GM19238 (cell line): ENCODE results near the gene SMIM35.

Source experiments
- DNase-seq: peaks from one replicate; pipeline ENCODE4 v3.0.0; 2011; ENCODE audit warnings: low spot score; ENCODE audit not compliant: insufficient read length

Gene SMIM35

DNA sequence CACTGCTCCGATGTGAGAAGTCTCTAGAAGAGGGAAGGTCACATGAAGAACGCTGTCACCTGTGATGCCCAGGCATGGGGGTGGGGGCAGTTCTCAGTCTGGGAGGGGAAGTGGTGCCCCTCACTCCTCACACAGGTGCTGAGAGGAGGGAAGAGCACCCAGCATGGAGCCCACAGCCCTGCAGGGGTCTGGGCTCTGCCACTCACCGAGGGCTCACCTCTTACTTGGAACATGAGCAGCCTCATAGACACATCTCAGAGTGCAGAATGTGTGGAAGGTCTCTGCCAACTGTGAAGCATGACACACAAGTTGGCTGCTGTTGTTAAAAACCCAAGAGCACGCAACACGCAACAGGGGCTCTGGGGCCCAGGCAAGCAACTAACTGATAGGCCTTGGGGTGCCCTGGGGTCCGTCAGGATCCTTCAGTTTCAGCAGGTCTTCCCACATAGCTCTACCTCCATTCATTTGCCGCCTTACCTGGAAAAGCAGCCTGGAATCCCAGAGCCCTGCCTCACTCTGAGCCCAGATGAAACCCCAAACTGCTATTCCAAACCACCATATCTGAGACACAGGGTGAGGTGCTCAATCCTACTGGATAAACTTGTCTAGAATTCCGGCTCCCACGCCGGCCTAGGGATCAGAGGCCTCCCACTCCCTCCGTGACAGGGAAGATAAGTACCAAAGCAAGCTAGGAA is 27.4 kb downstream of the SMIM35 start:
- DNase-seq: no peak

DNA sequence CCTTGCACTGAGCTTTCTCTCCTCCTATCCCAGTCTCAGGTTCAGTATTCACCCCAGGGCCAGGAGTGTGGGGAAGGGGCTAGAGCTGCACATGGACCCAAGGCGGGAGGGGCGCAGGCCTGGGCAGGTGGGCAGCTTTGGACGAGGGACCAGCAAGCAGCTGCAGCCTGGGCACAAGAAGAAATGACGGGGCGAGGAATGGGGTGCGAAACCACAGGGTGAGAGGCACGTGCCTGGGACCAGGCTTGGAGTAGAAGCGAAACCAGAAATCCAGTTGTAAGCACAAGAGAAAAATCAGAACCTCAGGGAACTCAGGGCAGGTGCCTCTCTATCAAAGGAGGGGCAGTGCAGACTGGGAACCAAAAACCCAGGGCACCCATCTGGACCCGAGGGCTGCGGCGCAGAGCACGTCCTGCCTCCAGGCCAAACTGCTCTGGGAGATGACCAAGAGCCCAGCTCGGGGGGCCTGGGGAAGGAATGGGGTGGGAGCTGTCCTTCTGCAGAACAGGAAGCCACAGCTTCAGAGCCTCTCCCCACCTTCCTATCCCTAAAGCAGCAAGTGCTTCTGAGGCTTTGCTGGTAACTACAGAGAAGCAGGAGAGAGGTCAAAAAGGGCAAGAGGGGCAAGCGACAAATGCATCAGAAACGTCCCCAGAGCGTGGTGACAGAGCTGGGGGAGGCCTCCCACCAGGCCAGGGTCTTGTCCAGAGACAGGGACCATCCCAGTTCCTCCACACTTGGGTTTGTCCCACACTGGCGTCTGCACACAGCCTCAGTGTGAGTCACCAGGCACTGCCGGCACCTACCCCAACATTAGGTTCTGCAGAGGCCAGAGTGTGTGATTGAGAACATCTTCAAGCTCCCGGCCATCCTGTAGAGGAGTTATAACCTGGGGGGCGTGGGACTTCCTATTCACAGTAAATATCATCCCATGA is 28.2 kb downstream of the SMIM35 start:
- no peak for DNase-seq

DNA sequence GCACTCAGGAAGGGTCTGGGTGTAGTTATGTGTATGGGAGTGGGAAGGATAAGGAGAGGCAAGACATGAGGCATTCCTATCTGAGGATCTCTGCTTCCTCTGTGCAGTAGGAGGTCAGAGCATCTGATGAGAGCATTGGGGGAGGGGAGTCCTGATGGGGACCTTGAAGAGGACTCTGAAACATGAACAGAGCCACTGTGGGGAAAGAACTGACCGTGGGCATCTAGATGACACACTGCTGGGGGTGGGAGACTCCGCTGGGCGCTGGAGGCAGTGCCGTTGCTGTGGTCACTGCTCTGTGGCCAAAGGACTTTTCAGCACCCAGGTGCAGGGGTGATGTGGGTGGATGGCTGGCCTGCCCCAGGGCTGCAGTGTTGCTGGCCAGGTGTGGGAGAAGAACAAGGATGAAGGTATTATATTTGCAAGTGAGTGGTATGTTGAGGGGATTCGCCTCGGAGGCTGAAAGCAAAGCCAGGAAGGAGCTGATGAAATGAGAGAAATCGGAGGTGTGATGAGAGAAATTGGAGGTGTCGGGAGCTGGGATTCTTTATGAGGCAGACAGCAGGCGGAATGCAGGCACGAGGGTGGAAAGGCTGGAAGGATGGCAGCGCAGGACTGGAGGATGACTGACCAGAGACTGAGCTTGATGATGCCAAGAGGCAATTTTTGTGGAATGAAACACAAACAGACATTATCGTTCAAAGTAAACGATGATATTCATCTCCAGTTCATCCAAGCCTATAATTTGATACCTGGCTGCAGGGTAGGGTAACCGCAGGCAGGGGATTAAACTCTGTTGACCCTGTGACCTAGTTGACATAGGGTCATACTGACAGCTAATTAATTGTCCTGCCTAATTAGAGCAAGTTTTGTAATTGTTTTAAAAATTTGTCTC is 29.3 kb downstream of the SMIM35 start:
- DNase-seq: no peak

DNA sequence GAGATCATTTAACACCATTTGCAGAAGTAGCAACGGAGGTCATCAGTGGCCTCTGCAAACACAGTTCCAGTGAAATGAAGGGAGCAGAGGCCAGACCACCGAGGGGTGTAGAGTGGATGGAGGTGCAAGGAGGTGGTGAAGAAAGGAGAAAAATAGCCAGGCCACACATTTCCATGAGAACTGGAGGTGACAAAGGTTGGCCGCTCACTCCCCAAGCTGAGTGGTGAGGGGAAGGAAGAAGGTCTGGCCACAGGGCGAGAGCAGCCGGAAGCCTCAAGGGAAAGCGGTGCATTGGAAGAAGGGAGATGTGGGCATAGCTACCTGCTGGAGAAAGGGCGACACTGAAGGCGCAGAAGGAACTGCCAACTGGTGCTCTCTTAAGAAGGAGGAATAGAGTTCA is 30.0 kb downstream of the SMIM35 start:
- DNase-seq: no peak

DNA sequence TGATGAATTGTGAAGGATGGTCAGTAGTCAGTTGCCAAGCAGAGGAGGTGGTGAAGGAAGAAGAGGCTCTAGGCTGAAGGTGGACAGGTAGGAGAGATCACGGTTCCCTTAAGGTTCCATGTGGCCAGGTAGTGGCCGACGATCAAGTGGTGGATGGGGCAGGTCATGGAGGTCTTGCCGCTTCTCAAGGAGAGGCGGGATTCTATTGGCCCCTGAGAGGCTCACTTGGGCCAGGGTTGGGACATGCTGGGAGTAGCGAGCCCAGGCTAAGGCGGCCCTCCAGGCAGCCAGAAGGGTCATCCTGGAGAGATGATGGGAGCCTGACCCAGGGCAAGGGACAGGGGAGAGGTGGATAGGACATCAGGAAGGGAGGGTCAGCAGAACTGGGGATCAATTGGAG is 30.8 kb downstream of the SMIM35 start:
- DNase-seq: no peak

DNA sequence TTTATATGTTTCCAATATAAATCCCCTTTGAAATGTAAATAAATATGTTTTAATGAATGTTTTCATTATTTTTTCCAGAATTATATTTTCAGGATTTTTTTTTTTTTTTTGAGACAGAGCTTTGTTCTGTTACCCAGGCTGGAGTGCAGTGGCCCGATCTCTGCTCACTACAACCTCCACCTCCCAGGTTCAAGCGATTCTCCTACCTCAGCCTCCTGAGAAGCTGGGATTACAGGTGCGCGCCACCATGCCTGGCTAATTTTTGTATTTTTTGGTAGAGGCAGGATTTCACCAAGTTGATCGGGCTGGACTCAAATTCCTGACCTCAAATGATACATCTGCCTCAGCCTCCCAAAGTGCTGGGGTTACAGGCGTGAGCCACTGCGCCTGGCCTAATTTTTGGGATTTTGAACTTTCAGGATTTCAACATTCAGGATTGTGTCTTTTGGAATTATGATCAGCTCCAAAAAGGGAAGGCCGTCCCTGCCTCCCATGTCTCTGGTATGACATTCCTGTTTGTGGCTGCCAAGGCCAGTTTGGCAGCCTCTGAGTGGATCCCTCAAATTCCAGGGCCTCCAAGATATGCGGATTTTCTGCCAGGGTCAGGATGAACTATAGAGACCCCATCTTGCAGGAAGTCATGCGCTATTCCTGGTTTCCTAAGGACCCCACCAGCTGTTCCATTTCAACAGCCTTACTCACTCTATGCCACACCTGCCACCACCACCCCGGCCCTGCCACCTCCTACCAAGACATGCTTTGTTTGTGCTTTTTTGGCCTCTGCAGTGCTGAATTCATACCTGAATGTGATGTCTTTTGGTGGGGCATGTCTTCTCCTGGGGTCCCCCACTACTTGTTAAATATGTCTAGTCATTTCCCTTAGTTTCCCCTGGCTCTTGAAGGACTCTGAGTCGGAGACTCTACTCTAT is 31.8 kb downstream of the SMIM35 start:
- DNase-seq: no peak

DNA sequence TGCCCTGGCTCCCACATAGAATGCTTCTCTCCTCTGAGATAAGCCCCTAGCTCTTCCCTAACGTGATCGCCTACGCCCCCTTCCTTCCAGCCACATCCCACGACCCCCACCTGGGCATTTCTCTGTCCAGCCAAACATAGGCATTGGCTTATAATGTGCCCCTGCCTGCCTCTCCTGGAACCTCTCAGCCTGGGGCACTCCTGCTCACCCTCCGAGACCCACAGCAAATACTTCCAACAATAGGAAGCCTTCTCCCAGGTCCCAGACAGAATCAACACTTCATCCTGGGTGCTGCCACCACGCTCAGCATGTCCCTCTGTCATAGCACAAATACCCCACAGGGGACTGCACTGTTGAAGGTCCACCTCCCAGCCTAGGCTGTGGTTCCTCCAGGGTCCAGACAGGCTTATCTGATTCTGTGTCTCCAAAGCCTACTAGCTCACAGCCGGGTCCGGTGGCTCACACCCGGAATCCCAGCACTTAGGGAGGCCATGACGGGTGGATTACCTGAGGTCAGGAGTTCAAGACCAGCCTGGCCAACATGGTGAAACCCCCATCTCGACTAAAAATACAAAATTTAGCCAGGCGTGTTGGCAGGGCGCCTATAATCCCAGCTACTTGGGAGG is 34.1 kb downstream of the SMIM35 start:
- DNase-seq: no peak

DNA sequence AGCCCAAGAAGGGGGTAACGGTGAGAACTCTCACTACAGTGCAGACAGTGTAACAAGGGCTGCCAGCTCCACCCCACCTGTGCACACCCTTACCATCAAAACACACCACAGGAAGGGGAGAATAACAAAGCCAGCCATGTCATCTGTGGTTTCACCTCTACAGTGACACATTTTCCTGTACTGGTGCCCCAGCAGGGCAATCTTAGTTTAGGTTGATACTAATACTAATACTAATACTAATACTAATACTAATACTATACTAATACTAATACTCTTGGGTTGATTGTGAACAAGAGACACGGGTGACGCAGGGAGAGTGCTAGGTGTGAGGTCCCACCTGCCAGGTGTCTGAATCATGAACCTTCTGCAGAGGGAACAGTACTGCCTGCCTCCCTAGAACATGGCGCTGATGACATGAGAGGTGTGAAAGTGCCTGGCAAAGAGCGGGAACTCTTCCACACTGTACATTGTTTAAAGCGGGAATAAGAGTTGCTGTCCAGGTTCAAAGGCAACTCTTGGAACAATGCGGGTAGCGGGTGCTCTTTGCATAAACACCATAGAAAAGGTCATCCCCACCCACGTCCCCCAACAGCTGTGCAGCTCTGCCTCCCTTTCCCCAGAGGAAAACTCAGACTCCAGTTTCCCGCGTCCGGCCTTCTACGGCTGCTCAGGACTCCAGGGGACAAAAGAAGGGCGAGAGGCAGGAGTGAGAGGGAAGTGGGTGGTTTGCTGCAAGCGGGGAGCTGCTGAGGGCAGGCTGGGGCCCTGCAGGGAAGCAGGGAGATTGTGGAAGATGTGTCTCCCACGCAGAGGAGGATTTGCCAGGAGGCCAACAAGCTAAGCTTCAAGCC is 34.9 kb downstream of the SMIM35 start:
- no peak for DNase-seq

DNA sequence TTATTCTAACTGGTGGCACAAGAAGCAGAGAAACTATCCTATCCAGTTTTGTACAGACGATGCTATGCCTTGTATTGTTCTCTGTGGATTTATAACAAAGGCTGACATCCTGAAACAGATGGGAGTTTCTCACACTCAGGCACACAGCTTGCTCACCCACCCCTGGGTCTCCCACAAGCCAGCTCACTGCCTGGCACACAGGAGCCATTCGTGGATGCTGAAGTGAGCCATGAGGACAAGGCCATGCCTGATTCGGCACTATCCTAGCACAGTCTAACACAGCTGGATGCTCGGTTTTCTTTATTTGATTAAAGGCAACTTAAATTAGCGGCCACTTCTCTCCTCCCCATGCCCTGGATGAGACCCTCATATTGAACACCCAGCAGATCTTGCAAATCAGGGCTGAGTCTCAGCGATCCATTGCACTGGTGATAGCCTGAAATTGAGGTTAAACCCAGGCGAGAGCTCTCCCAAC is 35.6 kb downstream of the SMIM35 start:
- DNase-seq: no peak

DNA sequence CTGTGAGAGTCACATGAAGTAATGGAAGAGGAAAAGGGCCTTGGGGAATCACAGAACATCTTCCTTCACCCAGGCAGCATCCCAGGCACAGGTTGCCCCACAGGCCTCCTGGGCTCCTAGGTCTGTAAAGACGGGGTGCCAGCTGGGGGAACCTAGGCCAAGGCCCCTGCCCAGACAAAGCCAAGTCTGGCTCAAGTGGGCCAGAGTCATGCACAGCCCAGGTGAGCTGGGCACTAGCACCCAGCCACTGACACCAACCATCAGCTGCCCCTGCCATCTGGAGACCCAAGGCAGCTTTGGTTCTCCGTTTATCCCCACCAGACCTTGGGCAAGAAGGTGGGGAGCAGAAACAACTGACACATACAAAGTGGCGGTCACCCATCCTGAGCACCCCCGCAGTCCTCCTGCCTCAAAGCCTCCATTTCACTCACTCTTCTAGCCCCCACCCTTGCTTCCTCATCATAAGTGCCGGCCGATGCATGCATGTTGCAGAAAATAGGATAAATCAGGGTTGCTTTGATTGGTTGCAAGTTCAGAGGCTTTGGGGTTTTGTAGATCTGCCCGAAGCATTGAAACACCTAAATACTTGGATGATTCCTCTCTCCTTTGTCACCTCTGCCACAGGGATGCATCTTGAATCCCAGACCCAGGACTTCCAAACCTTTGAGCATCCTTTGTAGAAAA is 36.4 kb downstream of the SMIM35 start:
- no peak for DNase-seq

DNA sequence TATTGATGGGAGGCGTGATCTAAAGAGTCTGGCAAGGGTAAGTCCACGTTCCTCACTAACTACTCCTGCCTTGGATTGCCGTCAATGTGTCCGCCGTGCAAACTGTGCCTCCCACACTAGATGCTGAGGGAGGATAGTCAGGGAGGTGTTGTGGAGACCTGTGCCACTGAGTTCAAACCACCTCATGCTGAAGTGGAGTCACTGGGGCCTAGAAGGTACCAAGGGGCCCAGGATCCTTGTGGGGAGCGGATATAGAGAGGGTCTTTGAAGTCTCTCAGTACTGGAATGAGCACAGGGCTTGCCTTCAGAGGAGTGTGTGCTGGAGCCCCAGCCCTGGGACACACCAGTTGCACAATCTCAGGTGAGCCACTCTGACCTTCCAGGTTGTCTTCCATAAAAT is 37.0 kb downstream of the SMIM35 start:
- DNase-seq: no peak

DNA sequence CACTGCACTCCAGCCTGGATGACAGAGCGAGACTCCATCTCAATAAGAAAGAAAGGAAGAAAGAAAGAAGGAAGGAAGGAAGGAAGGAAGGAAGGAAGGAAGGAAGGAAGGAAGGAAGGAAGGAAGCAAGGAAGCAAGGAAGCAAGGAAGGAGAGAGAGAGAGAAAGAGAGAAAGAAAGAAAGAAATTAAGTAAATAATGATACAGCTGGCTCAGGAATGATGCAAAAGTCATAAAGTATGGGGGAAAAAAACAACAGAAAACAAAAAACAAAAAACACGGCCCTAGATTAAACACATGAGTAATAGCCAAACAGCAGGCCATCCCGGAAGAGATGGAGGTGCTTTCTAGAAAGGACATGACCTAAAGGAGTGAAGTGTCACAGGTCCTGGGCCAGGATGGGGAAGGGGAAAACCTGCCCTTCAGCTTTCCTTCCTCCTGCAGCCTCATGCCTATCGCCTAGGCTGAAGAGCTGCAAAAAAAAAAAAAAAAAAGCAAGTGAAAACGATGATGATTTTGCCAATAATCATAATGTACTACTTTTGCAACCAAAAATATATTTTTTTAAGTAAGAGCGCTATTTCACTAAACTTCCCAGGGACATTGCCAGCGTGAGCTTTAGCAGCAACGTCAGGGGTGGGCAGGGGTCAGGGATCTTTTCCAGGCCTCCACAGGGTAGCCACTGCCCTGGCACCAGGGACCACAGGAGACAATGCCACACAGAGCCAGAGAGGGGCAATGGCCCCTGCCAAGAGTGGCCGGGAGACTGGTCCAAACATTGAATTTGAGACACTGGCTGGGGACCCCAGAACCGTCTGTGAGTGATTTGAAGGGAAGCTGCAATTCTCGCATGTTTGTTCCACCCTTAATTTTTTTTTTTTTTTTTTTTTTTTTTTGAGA is 38.0 kb downstream of the SMIM35 start:
- DNase-seq: no peak

DNA sequence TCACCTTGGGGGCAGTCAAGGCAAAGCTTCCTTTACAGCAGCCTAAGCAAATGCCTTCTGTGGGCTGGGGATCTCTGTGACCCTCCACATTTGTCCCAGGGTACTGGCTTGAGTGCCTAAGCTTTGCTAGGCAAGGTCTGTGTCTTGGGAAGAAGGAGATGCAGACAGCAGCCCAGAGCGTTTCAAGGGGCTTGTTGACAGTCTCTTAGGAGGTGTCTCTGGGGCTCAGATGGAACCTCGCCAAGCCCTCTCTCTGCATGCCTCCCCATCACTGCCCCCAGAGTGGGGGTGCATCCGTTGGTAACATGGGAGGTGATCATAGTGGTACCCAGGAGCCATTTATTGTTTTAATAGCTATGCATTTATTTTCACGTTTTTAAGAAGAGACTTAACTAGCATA is 39.0 kb downstream of the SMIM35 start:
- no peak for DNase-seq

DNA sequence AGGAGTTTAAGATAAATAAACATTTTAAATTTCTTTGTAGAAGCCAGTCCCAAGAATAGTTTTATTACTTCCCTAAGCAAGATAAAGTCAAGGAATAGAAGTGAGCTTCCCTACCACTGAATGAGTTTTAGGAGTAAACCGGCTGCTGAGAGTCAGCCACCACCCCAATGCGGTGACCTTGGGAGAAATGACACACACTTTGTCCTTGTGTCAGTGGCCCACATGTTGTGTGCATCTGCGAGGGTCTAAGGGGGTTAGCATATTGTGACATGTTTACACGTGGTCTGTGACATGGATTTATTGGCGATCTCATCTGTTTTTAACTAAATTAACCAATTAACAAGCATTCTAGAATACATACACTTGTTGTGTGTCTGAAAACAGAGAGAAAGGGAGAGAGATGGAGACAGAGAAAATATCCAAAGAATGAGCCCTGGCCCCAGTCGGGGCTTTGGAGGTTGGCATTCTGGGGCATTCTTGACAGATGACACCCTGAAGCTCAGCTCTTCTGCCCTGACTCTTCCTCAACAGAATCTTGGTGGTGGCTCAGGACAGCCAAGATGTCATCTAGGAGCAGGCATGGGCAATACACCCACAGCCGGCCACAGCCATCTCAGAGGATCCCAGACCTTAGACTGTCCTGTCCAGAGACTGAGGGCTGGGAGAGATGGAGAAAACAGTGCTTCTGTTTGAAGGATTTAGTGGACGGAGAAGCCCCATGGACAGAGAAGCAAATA is 39.6 kb downstream of the SMIM35 start:
- no peak for DNase-seq

DNA sequence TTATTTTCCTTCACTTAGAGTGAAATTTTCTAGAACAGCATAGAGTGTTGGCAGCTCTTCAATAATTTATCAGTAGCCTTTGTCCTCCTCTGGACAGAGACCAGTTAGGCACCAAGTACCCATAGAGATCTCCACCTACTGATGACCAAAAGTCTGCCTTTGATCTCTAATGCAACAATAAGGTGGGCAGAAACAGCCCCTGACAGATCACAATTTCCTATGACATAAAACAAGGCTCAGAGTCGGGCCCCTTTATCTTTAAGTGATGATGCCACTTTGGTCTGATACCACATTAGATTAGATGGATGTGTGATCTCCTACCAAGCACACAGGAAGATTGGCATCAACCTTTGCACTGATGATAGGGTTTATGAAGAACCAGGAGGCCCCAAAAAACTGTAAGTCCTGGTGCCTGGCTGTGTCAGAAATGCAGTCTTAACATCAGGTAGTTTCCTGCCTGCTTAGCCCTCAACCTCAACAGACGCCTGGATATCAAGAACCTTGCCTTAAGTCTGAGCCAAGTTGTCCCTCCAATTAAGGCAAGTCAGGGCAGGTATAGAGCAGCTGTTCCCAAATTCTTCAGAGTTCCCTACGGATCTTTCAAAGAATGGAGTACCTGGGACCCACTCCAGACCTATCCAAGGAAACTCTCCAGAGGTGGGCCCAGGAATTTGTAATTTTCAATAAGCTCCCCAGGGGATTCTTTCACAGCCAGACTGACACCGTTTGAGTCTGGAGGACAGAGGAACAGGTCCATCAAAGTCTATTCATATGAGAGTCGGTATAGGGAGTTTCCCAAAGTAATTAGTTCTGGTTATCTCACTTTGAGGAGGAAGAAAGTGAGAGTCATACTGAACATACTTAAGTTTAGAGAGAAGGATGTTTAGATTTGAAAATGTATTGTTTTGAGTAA is 40.5 kb downstream of the SMIM35 start:
- no peak for DNase-seq

DNA sequence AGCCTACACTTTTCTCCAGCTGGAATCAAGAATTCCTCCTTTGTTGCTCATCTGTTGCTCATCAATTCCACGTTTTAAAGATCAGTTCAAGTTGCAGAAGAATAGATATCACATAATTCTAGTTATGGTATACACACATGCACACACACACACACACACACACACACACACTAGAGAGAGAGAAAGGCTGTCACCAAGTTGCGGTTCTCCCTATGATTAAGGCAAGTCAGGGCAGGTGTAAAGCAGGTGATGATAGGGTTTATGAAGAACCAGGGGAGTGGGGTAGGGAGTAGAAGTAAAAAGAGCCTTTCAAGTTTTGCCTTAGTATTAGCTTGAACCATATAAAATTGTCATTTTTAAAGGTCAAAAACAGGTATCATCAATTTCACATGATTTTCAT is 41.6 kb downstream of the SMIM35 start:
- no peak for DNase-seq
